ENCODE measurements around the gene EYS.

GRCh38 chr6:63926950-63927927 is 1779.8 kb downstream of the EYS start:
- TF ChIP-seq GATA2 (IDR thresholded peaks at IDR 0.05; ENCODE audit: low read depth, low read length) (no peak), GATA3 (IDR thresholded peaks at IDR 0.05; ENCODE audit: low read depth, low read length) (no peak)

Data from SH-SY5Y (cell line).